ENCODE data around the gene KRTAP10-1.

Gene KRTAP10-1

GRCh38 chr21:44500111-44500510 lies 39.9 kb downstream of the KRTAP10-1 start:
- no peak for DNase-seq

DNA sequence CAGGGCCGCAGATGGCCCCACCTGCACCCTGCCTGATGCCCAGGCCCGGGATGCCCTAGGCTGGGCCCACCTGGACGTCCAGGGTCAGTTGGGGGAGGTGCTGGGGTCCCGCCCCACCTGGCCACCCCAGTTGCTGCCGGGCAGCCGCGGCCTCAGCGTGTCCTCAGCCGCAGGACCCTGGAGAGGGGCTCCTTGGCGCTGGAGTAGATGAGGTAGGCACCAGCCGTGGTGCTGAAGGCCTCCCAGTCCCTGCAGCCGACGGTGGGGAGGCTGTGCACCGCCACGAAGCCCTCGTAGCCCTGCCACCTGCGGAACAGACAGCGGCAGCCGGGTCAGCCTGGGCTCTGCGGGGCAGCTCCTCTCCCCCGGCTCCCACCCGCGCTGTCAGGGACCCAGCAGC lies 40.4 kb downstream of the KRTAP10-1 start:
- DNase-seq = no peak

DNA sequence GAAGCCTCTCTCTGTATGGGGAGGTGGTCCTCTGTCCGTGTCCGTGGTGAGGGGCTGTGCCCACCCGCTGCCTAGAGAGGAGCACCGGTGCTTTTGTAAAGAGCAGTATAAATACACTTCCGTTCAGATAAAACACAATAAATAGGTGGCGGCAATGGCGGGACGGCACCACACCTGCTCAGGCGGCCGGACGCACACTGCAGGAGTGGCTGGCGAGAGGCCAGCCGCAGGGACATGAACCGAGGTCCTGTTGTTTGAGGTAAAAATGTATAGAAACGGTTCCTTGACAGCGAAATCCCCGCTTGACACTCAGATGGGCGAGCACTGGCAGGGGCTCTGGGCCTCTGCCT lies 40.8 kb downstream of the KRTAP10-1 start:
- no peak for DNase-seq

DNA sequence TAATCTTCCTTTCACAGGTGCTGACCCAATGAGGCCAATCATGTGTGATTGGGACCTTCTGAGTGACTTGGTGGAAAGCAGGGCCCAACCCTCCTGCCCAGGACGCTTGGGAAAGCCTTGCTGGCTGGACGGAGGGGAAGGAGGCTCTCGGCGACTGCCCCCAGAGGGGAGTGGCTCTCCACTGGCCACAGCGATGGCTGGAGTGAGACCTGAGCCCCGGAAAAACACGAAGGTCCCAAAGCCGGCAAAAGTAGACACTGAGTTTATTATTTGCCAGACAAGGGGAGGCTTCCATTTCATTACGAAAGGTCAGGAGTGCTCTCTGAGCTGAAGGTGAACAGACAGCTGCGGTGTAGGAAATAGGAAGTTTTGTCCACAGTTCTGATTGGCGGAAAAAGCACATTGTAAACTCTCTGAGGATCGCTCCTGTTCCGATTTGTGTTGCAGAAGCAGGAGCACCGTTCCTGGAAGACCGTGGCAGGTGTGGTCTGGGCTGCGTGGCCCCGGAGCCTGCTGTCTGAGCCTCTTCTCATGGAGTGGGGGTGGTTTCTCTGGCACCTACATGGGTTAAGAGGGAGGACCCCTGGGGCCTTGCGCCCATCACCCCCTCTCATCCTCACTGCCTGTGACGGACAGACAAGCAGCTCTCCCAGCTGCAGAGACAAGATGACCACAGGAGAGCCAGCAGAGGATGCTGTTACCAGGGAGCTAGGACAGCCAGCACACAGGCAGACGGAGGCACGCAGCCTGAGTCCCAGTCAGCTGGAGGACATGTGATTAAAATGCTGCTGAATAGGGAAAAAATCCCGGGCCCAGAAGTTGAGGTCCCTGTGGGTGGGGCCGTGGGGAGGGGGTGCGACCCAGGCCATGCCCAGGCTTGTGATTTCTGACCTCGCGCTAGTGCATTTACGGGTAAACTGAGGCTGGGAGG lies 41.5 kb downstream of the KRTAP10-1 start:
- DNase-seq = no peak

GRCh38 chr21:44497703-44498126 lies 42.3 kb downstream of the KRTAP10-1 start:
- DNase-seq = no peak

- DNase-seq = no peak
Observed at GRCh38 chr21:44496564-44497550, 43.1 kb downstream of the KRTAP10-1 start.

GRCh38 chr21:44495611-44496563 lies 44.1 kb downstream of the KRTAP10-1 start:
- no peak for DNase-seq

GRCh38 chr21:44494956-44495355 lies 45.0 kb downstream of the KRTAP10-1 start:
- no peak for DNase-seq

GRCh38 chr21:44494418-44494817 lies 45.6 kb downstream of the KRTAP10-1 start:
- no peak for DNase-seq

DNA sequence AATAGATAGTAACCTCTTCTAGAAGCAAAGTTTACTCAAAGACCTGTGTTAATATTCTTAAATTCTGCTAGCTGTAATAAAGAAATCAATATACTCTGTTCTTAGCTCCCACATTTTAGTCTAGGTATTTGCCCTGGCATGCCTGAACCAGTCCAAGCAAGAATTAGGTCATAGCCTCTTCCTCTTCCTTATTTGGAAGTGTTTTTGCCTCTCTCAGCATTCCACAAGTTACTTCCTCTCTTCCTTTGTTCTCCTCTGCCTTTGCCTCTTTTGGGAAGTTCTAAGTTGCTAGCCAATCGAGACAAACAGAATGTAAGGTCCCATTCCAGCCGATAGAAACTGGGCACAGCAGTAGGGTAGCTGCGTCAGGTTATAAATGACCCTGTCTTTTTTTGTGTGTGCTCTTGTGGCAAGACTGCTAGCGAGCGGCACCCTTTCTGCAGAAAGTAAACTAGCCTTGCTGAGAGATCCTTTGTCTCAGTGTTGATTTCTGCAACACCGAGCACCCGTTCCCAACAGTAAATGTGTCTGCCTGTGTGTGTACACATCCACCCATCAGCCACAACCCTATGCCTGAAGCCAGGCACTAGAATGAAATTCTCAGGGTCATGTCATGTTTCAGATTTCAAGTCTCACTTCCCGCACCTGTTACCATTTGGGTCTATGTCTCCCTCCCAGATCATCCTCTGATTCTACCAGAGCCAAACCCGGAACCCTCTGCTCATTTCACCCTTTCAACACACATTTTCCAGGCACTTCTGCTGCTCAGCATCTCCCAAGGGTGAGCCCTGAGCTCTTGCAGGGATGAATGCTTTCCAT lies 47.2 kb downstream of the KRTAP10-1 start:
- DNase-seq = no peak

DNA sequence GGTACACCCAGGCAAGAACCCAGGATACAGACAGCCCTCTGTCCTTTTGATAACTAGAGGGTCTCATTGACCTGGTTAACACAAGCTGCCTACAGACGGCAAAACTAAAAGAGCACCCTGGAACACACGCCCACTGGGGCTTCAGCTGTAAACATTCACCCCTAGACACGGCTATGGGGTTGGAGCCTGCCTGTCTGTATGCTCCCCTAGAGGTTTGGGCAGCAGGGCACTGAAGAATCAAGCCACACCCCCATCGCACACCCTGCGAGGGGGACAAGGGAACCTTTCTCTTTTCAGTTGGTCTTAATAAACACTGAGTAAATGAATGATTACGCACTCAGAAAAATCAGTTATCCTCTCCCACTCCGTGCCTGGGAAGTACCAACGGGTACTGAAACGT lies 49.2 kb downstream of the KRTAP10-1 start:
- DNase-seq = no peak

DNA sequence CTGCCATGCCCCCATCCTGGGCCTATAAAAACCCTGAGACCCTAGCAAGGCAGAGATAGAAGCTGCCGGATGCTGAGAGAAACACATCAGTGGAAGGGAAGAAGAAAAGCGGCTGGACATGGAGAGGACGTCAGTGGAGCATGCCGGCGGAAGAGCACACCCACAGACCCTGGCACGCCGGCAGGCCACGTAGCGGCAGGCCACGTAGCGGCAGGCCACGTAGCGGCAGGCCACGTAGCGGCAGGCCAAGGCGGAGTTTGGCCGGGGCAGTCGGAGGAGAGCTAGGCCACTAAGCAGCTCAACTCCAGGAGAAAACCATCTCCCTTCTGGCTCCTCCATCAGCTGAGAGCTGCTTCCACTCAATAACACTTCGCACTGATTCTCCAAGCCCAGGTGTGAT lies 49.6 kb downstream of the KRTAP10-1 start:
- DNase-seq = no peak

GRCh38 chr21:44489962-44490361 lies 50.0 kb downstream of the KRTAP10-1 start:
- DNase-seq = no peak
